ENCODE measurements around the gene SMYD3. TPM values are rescaled to one million over a fixed set of nuclear protein-coding genes. Genes with fewer than 3 reads are reported as not detected.
"Not testable (repeated sequence)": the region's sequence is repeated elsewhere in the genome, so short reads cannot be mapped to it uniquely, and the experiment has no call there.

SMYD3 gene
- total RNA-seq, 1 donor from 2014 or later, result 22.3 TPM

GRCh38 chr1:246032984-246033383, 474.1 kb downstream of the SMYD3 start:
- TF ChIP-seq POLR2A (IDR thresholded peaks at IDR 0.05), result no peak
- H3K4me1 ChIP-seq, result no peaks in the 10 kb centered on the region
- intact Hi-C loops (cut with DNase I), result no loop called here
- no peaks in the 10 kb centered on the region for H3K9me3 ChIP-seq
- no peak overlapping the region for H3K4me3 ChIP-seq
- H3K36me3 ChIP-seq, result no peaks in the 10 kb centered on the region
- no peak overlapping the region for H3K27ac ChIP-seq
- no peak for DNase-seq (ENCODE audit: extremely low spot score in 2 of 2)
- no peaks in the 10 kb centered on the region for H3K27me3 ChIP-seq

- Histone ChIP-seq H3K36me3 (no peaks in the 10 kb centered on the region), H3K27me3 (no peaks in the 10 kb centered on the region), H3K4me1 (no peaks in the 10 kb centered on the region), H3K9me3 (no peaks in the 10 kb centered on the region), H3K4me3 (no peak overlapping the region), H3K27ac (no peak overlapping the region)
- intact Hi-C loops (cut with DNase I), result no loop called here
- TF ChIP-seq CTCF (IDR thresholded peaks at IDR 0.05) (no peak), POLR2A (IDR thresholded peaks at IDR 0.05) (no peak), POLR2AphosphoS5 (IDR thresholded peaks at IDR 0.05; ENCODE audit: insufficient read depth in 1 of 2, low read depth in 1 of 2) (no peak)
- DNase-seq (ENCODE audit: extremely low spot score in 2 of 2), result no peak
Measured at GRCh38 chr1:246032031-246032551, 475.0 kb downstream of the SMYD3 start.

- Histone ChIP-seq H3K36me3 (no peaks in the 10 kb centered on the region), H3K27me3 (no peaks in the 10 kb centered on the region), H3K27ac (no peak overlapping the region), H3K4me3 (no peak overlapping the region), H3K9me3 (no peaks in the 10 kb centered on the region), H3K4me1 (no peaks in the 10 kb centered on the region)
- DNase-seq (ENCODE audit: extremely low spot score in 2 of 2), result no peak
- TF ChIP-seq CTCF (IDR thresholded peaks at IDR 0.05), result no peak
- no peak for TF ChIP-seq POLR2AphosphoS5 (IDR thresholded peaks at IDR 0.05; ENCODE audit: insufficient read depth in 1 of 2, low read depth in 1 of 2)
- TF ChIP-seq POLR2A (IDR thresholded peaks at IDR 0.05), result no peak
- intact Hi-C loops (cut with DNase I), result no loop called here
Measured at GRCh38 chr1:246029616-246030015, 477.5 kb downstream of the SMYD3 start.

GRCh38 chr1:246024118-246024517, 483.0 kb downstream of the SMYD3 start:
- H3K9me3 ChIP-seq; intact Hi-C loops (cut with DNase I); DNase-seq (ENCODE audit: extremely low spot score in 2 of 2); H3K27ac ChIP-seq; H3K4me1 ChIP-seq; H3K36me3 ChIP-seq; H3K4me3 ChIP-seq; H3K27me3 ChIP-seq: not testable (repeated sequence)

- H3K27me3 ChIP-seq, result no peaks in the 10 kb centered on the region
- intact Hi-C loops (cut with DNase I), result no loop called here
- no peaks in the 10 kb centered on the region for H3K36me3 ChIP-seq
- no peak overlapping the region for H3K27ac ChIP-seq
- H3K4me3 ChIP-seq, result no peak overlapping the region
- H3K4me1 ChIP-seq, result no peaks in the 10 kb centered on the region
- DNase-seq (ENCODE audit: extremely low spot score in 2 of 2), result no peak
- TF ChIP-seq CTCF (IDR thresholded peaks at IDR 0.05), result no peak
- no peak for TF ChIP-seq POLR2A (IDR thresholded peaks at IDR 0.05)
- no peak for TF ChIP-seq POLR2AphosphoS5 (IDR thresholded peaks at IDR 0.05; ENCODE audit: insufficient read depth in 1 of 2, low read depth in 1 of 2)
- no peaks in the 10 kb centered on the region for H3K9me3 ChIP-seq
Measured at GRCh38 chr1:246020211-246020954, 486.7 kb downstream of the SMYD3 start.

- Histone ChIP-seq H3K27me3 (no peaks in the 10 kb centered on the region), H3K36me3 (no peaks in the 10 kb centered on the region), H3K4me3 (no peak overlapping the region), H3K27ac (no peak overlapping the region), H3K4me1 (no peaks in the 10 kb centered on the region), H3K9me3 (no peaks in the 10 kb centered on the region)
- intact Hi-C loops (cut with DNase I), result no loop called here
- DNase-seq (ENCODE audit: extremely low spot score in 2 of 2), result no peak
- TF ChIP-seq POLR2A (IDR thresholded peaks at IDR 0.05) (no peak), POLR2AphosphoS5 (IDR thresholded peaks at IDR 0.05; ENCODE audit: insufficient read depth in 1 of 2, low read depth in 1 of 2) (no peak), CTCF (IDR thresholded peaks at IDR 0.05) (no peak)
Measured at GRCh38 chr1:246018146-246018545, 488.9 kb downstream of the SMYD3 start.
